Endodermal cell (in vitro differentiated cells): ENCODE data around the gene VTI1A. TPM values are rescaled to one million over a fixed set of nuclear protein-coding genes. Genes with fewer than 3 reads are reported as not detected.

Experiments used
- DNase-seq: peaks from one replicate; pipeline ENCODE4 v3.0.0-alpha.2; 2017
- H3K27ac ChIP-seq: 2 replicates; pipeline ENCODE4 v1.5.1; 2013; ENCODE audit warnings: mild to moderate bottlenecking, low read depth, low read length, moderate library complexity
- H3K27me3 ChIP-seq: 2 replicates; pipeline ENCODE4 v1.6.1; 2013; ENCODE audit warnings: mild to moderate bottlenecking, low read length, moderate library complexity; ENCODE audit not compliant: insufficient read depth, control insufficient read depth, poor library complexity, severe bottlenecking
- H3K36me3 ChIP-seq: 2 replicates; pipeline ENCODE4 v1.7.0; 2013; ENCODE audit warnings: mild to moderate bottlenecking, low read length, moderate library complexity; ENCODE audit not compliant: control insufficient read depth, insufficient read depth
- H3K4me1 ChIP-seq: one replicate; pipeline ENCODE4 v1.7.0; 2013; ENCODE audit warnings: low read length; ENCODE audit not compliant: control insufficient read depth, insufficient read depth
- H3K4me3 ChIP-seq: 2 replicates; pipeline ENCODE4 v1.5.1; 2013; ENCODE audit warnings: mild to moderate bottlenecking, low read length, moderate library complexity
- H3K9ac ChIP-seq: 2 replicates; pipeline ENCODE4 v1.6.1; 2013; ENCODE audit warnings: mild to moderate bottlenecking, low read length, moderate library complexity; ENCODE audit not compliant: poor library complexity, severe bottlenecking; ENCODE audit errors: extremely low read depth
- H3K9me3 ChIP-seq: 2 replicates; pipeline ENCODE4 v1.6.1; 2013; ENCODE audit warnings: mild to moderate bottlenecking, low read length, moderate library complexity; ENCODE audit not compliant: control insufficient read depth
- H3K27ac Mint-ChIP-seq: 2 replicates; pipeline ENCODE4 v1.8.0; 2020; ENCODE audit warnings: mixed read lengths
- H3K27me3 Mint-ChIP-seq: 2 replicates; pipeline ENCODE4 v1.8.0; 2021; ENCODE audit warnings: mild to moderate bottlenecking, mixed read lengths; ENCODE audit not compliant: insufficient read depth
- H3K36me3 Mint-ChIP-seq: 2 replicates; pipeline ENCODE4 v1.8.0; 2020; ENCODE audit warnings: low read depth, mixed read lengths
- H3K4me1 Mint-ChIP-seq: 2 replicates; pipeline ENCODE4 v1.8.0; 2020; ENCODE audit warnings: mixed read lengths
- H3K4me3 Mint-ChIP-seq: 2 replicates; pipeline ENCODE4 v1.8.0; 2020; ENCODE audit warnings: mild to moderate bottlenecking, moderate library complexity, mixed read lengths
- H3K9me3 Mint-ChIP-seq: 2 replicates; pipeline ENCODE4 v1.8.0; 2020; ENCODE audit warnings: mild to moderate bottlenecking, mixed read lengths
- CTCF ChIP-seq: fragments of 200-600 bp; sonication (generic); conservative IDR thresholded peaks from 2 replicates; pipeline ENCODE4 v1.5.0; 2021; ENCODE audit warnings: antibody characterized with exemption, mild to moderate bottlenecking
- WGBS, 2 experiments: methylation state at CpG; one replicate each; pipeline versions ENCODE4 v1.1.5 to v1.1.7; 2013; ENCODE audit warnings: missing lambda C conversion rate in 2 of 2, mixed read lengths in 1 of 2; ENCODE audit not compliant: insufficient coverage in 1 of 2, insufficient read length in 1 of 2; 5-methylcytosine and 5-hydroxymethylcytosine counted together
- total RNA-seq, 2 donors: library from RNA; stranded (reverse); fragmentation: NEBNext Ultra II Directional in 1 of 2; extraction: Animal tissue kit (Norgen Biotek cat#: 25700) in 1 of 2; gene quantifications; 2 replicates in 1 of 2; 3 replicates in 1 of 2; pipeline ENCODE4 v1.2.1, GENCODE V29; 2021

The VTI1A gene
- total RNA-seq, 2 donors from 2014 or later: 27.0 to 29.9 TPM

DNA sequence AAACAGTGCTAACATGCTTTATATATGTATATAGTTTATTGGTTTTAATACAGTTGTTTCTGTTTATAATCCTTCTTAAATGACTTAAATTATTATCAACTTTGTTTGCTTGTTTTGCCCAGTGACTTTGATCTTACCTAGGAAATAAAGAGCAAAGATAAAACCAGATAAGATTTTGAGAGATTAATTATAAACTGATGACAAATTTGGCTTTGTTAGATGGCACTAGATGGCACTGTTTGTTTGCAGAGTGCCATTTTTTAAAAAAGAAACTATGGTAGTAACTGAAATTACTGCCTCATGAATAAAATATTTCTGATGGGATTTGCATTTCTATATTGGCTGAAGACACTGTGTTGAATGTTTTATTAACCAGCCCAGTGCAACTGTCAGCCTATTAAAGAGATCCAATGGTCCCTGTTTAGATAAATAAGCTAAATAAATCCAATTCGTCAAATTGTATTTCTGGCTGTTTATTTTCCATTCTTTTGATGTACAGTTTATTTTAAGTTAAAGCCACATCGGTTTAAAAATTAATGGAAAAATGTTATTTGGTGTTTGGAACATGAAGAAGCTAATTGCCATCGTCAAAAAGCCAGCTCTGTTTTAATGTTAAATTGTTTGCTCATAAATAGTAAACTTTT lies 28.7 kb downstream of the VTI1A start:
- H3K4me3 Mint-ChIP-seq: no peak overlapping the region
- H3K9me3 ChIP-seq: no peaks in the 10 kb centered on the region
- TF ChIP-seq CTCF: peak; percentile 58
- peaks cover 6% of the 10 kb centered on the region for H3K36me3 ChIP-seq
- DNase-seq: no peak
- no peaks in the 10 kb centered on the region for H3K4me1 ChIP-seq
- H3K4me1 Mint-ChIP-seq: peaks cover 4% of the 10 kb centered on the region
- no peaks in the 10 kb centered on the region for H3K9me3 Mint-ChIP-seq
- H3K9ac ChIP-seq: no peak overlapping the region
- H3K27me3 Mint-ChIP-seq: no peaks in the 10 kb centered on the region
- 89 to 91% methylated on average over 3 of the region's 3 CpGs for WGBS, 2 experiments
- H3K27ac Mint-ChIP-seq: no peak overlapping the region
- H3K27me3 ChIP-seq: no peaks in the 10 kb centered on the region
- H3K27ac ChIP-seq: no peak overlapping the region
- H3K4me3 ChIP-seq: no peak overlapping the region
- peaks cover 8% of the 10 kb centered on the region for H3K36me3 Mint-ChIP-seq

- Mint-ChIP-seq H3K27ac (no peak overlapping the region), H3K4me3 (no peak overlapping the region), H3K27me3 (no peaks in the 10 kb centered on the region), H3K4me1 (no peaks in the 10 kb centered on the region), H3K9me3 (no peaks in the 10 kb centered on the region), H3K36me3 (peaks cover 3% of the 10 kb centered on the region)
- Histone ChIP-seq H3K9me3 (no peaks in the 10 kb centered on the region), H3K9ac (no peak overlapping the region), H3K4me1 (no peaks in the 10 kb centered on the region), H3K27me3 (no peaks in the 10 kb centered on the region), H3K36me3 (no peaks in the 10 kb centered on the region), H3K27ac (no peak overlapping the region), H3K4me3 (no peak overlapping the region)
- 97 to 100% methylated on average over 2 to 3 of the region's 3 CpGs for WGBS, 2 experiments
- DNase-seq: no peak
- no peak for TF ChIP-seq CTCF
Observed at GRCh38 chr10:112481602-112482001, 34.6 kb downstream of the VTI1A start.

- Histone ChIP-seq H3K9ac (no peak overlapping the region), H3K4me3 (no peak overlapping the region), H3K27ac (no peak overlapping the region), H3K9me3 (no peaks in the 10 kb centered on the region), H3K27me3 (no peaks in the 10 kb centered on the region), H3K36me3 (no peaks in the 10 kb centered on the region), H3K4me1 (no peaks in the 10 kb centered on the region)
- H3K36me3 Mint-ChIP-seq: peaks cover 3% of the 10 kb centered on the region
- TF ChIP-seq CTCF: no peak
- WGBS, 2 experiments: 91 to 92% methylated on average over 1 to 2 of the region's 2 CpGs
- H3K27me3 Mint-ChIP-seq: no peaks in the 10 kb centered on the region
- no peak overlapping the region for H3K27ac Mint-ChIP-seq
- no peak for DNase-seq
- H3K4me1 Mint-ChIP-seq: no peaks in the 10 kb centered on the region
- no peaks in the 10 kb centered on the region for H3K9me3 Mint-ChIP-seq
- no peak overlapping the region for H3K4me3 Mint-ChIP-seq
Observed at GRCh38 chr10:112484399-112484798, 37.4 kb downstream of the VTI1A start.
